CD4-positive, alpha-beta T cell treated with Interleukin-17A for 4 hours (primary cell): ENCODE measurements around the gene GJA5.
"Not testable (repeated sequence)": the region's sequence is repeated elsewhere in the genome, so short reads cannot be mapped to it uniquely, and the experiment has no call there.

ENCODE experiments used
- DNase-seq: peaks from one replicate; pipeline ENCODE4 v3.0.0-alpha.2; 2020; ENCODE audit warnings: mixed read lengths

Gene GJA5

DNA sequence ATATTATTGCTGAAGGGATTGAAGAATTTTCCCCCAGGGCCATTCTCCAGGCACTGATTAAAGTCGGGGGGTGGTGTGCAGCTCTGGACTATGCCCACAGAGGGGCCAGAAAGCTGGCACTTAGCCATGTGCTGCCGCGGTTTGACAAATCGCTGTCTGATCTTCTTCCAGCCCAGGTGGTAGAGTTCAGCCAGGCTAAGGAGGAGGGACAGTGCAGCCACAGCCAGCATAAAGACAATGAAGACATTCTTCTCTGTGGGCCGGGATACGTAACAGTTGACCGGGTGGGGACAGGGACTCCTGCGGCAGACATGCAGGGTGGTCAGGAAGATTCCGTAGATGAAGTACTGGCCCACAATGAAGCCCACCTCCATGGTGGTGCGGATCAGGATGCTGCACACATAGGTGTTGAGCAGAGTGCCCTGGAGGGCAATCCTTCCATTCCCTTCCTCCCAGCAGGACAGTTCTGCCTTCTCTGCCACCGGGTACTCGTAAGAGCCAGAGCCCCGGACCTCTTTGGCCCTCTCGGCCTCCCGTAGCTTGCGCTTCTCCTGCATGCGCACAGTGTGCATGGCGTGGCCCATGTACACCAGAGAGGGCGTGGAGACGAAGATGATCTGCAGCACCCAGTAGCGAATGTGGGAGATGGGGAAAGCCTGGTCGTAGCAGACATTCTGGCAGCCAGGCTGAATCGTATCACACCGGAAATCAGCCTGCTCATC, 1.9 kb downstream of the GJA5 start:
- no peak for DNase-seq

DNA sequence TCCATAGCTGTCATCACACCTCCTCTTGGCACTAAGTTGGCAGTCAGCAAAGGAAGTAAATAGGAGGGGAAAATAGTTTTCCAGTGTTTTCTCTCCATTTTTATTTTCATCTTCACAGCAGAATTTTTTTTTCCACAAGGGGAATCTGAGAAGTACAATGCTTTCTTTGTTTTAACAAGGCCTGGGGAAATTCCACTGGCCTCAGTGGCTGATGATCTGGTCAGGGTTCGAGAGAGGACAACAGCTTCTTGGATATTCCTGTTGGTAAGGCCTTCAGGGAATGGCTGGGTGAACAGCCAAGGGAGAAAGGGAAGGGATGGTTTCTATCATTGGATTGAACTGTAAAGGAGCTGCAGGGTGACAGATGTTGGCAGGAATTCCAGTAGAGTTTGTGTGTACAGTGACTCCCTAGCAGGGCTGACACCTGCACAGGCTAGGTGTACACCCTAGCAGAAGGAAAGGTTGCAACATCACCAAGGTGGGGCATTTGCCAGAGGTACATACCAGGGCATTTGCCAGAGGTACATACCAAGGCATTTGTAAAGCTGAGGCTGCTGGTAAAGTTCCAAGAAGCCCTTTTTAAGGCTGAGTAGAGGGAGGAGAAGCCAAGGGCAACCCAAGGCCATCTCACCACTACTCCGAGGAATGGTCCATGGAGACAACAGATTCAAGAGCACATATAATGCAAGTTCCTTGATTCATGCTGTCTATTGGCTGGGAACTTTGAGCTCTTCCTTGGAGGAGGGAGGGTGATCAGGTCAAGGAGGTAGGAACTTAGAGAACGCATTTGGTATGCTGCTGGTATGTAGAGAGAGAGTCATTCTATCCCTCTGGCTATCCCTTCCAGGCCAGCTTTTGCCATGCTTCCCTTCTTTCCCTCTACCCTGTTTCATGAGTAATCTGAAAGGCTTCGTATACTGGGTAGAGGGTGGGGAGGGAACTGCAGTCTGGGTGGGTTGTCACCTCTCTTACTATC, 3.1 kb downstream of the GJA5 start:
- no peak for DNase-seq

DNA sequence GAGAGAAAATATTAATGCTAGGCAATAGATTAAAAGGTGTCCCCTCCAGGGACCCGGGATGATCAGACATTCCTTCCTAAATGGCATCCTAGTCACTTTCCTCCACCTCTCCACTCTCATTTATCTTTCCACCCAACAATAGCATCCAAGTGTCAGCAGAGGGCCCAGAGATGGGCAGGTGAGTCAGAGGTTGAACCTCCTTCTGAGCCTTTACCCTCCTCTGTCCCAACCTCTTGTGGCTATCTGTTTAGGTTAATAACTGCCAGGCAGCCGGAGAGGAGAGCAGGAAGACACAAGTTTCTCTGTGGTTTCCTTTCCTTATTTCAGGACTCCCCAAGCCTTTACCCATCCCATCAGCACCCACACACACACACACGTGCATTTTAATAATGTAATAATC, 4.1 kb downstream of the GJA5 start:
- no peak for DNase-seq

DNA sequence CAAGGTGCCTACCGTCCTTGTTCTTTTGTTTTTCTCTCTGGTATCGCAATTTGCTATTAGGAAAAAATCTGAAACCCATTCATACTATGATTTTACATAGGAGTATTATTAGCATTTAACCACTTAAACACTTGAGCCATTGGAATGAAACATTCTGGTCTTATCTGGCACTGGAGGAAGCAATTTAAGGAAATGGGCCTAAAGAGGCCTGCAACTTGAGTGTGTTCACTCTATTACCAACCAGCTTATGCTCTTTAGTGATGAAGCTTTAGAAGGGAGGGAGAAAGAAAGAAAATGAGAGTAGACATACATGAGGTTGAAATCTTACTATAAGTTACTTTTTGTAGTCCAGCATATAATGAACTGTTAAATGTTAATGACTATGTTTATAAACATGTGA, 5.7 kb downstream of the GJA5 start:
- DNase-seq: no peak

DNA sequence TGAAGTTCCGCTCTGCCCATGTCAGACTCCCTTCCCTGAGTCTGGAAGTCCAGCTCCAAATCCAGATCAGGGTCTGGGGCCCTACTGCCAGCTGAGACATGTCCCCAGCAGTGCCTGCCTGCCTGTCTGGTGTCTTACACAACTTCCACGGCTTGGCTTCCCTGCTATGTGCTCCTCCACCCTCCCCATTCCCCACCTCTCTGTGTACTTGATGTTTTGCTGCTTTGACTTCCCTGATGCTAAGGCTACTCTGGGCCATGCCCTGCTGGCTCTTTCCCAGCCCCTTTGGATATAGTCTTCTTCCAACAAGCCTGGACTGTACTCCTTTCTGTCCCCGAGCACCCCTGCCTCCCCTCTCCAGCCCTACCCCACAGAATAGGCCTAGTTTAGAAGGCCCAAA, 7.3 kb downstream of the GJA5 start:
- no peak for DNase-seq

DNA sequence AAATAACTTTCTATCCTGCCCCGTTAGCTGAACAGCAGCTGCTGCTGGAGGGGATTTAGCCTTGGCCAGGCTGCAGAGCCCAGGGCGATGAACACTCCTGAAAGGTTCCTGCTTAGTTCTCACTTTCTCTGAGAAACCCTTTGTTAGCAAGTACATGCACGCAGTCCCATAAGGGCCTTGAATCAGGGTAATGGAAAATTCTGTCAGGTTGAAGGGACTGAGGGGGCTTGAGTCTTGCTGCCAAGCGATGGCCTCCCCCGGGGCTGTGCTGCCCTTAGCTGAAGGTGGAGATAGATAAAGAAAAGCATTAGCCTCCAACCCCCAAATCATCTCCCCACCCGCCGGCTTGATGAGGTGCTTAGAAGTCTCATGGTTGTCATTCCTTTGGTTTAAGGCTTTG, 7.9 kb downstream of the GJA5 start:
- no peak for DNase-seq

DNA sequence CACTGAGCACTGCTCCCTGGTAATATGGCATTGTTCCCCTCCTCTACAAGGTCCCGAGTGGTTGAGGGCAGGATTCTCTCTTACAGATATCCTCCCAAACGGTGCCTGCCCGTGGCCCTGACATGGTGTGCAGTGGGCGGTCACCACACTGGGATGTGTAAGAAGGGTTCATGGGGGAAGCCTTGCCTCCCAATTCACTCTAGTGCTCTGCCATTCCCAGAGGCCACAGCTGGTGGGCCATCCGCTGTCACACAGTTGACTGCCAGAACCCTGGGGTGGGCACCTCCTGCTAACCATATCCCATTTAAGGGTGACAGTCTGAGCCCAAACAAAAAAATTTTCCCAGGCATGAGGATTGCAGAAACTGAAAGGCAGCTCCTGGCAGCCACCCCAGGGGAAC, 9.1 kb downstream of the GJA5 start:
- no peak for DNase-seq

DNA sequence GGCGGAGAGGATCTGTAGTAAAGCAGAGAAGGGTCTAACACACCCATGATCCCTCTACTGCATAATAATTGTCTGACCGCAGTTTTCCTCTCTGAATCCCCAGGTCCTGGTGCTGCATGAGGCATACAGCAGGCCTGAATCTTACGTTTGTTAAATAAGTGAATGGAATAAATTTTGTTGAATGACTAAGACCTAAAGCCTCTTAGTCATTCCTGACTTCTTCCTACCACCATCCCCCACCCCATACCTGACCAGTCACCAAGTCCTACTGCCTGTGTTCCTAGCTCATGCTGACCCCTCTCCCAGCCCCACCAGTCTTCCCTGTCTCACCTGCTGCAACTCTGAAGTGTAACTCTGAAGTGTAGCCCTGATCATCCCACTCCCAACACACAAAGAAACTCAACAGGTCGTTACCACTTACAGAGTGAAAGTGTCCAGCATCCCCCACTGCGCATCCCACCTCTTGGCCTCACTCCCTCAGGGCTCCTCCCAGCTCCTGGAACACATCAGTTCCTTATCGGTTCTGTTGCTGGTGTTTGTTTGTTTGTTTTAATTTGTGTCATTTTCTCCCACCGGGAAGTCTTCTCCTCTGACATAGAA, 9.7 kb downstream of the GJA5 start:
- no peak for DNase-seq

DNA sequence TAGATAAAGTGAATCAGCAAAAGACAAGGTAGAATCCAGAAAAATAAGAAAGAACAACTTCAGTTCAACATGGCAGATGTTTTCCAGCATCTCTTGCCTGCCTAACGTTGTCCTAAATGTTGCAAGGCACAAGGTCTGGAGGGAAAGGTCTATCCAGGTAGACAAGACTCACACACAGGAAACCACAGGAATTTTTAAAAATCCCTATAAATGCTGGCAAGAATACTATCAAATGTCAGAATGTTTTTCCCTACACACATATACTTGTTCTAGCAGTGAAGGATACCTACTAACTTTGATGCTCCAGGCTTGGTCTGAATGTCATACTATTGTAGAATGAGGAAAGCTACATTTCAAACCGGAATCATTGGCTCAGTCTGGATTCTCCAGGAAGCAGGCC, 10.6 kb downstream of the GJA5 start:
- no peak for DNase-seq

DNA sequence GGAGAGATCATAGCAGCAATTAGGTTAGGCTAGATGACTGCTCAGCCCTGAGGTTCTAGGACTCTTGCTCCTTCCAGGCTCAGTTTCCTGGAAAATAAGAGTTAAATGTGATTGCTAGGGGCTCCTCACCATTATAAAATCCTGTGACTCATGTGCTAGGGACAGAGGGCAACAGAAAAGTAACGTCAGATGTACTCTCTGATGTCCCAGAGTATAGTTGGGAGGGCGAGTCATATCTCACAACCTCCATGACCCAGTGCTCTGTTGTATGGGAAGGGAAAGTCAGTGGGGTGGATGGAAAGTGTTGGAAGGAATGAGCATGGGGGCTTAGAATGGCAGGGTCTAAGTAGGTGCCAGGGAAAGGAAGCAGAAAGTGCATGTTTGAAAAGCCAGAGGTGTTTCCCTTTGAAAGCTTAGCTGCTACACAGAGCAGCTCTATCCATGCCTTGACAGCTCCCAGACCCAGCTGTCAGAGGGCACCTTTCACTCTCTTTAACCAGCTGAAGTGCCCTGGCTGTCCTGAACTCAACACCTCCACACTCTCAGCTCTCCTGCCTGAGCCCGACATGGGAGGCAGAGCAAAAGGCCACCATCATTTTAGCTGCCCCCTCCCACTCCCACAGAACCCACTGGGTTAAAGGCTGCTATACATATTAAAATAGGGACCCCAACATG, 11.6 kb downstream of the GJA5 start:
- no peak for DNase-seq

DNA sequence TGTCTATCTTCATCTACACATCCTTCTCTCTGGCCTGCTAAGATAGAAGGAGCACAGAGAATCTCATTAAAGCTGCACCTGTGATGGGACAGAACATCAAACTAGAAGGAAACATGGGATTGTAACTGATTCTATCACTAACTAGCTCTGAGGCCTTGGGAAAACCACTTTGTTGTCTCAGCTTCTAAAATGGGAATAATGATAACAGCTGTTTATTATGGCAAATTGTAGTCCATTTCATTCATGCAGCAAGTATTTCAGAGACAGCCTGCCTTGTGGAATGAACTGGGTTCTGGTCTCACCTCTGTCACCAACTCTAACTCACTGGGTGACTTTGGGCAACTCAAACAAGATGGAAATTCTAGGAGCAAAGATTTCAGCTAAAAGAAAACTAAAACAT, 12.4 kb downstream of the GJA5 start:
- DNase-seq: no peak

DNA sequence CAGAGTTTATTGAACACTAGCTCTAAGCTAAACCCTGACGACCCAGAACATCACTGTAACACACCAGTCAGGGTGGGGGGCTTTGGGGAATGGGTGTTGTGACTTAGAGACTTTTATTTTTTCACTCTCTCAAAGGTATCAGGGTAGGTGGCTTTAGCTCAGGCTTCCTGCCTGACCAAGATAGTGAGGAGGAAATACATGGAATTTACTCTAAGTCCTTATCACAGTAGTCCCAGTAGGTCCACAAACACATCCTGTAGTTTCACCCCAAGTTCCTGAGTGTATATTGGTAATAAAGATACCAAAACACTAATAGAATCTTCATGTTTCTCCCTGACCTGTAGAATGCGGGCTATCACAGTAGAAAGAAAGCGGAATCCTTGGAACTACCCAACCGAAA, 15.1 kb downstream of the GJA5 start:
- no peak for DNase-seq

DNA sequence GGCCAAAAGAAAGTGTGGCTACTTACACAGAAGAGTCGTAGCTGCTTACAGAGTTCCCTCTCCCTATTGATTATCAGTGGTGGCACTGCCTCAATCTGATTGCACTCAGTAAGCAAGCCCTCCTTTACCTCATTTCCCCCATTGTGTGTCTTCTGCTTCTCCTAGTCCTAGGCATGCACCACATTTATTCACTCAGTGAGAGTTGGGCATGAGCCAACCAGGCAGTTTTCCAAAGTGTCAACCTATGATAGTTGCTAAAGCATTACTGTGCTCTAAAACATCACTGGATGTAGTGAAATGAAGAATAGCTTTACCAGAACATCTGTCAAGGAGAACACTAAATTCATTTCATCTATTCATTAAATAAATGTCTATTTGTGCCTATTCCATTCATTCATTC, 19.3 kb downstream of the GJA5 start:
- no peak for DNase-seq

DNA sequence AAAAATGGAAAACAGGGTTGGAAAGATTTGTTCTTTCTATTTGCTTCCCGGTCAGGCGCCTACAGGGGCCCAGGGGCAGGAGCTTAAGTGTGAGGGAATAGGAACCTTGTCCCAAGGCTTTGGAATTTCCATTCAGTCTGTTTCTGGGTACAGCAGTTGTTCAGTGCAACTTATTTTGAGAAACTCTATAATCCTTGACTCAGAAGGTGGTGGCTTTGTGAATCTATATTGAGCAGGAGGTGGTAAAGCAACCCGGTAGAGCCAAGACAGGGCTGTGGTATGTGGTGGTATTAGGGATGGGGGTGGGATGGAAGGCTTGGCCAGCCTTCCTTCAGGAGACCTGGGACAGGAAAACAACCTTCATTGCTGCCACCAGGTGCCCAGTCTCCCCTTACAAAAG, 20.0 kb downstream of the GJA5 start:
- no peak for DNase-seq

DNA sequence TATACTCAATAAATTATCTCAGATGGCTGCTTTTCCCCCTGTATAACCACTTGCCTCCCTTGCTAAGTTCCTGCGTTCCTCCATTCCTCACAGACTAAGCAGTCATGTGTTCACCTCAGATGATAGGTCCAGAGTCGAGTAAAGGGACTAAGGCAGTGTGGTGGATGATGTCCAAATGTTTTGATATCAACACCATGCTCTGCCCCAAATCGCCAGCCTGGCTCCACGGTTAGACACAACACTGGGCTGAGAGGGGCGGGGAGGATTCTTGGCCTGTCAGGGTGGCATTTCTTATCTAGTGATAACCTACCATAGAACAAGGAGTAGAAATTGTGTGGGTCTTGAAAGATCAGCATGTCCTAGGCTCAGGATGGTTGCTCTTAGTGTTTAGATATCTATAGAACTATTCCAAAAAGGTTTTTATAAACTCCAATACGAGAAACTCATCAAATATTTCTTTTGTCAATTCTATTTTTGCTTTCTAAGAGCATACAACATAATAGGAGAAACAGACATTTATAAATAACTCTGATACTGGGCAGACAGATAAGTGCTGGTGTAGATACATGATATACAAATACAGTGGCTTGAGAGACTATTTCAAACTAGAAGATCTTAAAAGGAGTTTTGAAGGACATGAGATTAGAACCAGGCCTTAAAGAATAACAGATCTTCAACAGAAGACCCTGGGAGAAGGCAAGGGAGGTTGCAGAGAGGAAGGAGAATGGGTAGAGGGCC, 21.5 kb downstream of the GJA5 start:
- DNase-seq: no peak

DNA sequence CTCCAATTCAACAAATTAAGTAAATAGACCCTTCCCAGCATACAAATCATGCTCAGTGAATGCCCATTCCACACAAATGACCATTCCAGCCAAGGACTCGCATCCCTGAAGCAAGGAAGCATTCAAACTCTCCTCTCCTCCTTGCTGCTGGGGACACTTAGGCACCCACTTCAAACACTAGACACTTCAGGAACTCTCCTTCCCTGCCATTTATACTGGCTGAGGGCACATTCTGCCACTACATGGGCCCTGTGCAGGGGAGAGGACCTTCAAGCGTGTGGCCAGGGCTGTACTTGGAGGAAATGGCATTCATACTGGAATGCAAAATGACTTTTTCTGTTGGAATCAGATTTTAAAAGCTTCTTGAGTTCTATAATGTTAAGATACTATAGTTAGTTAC, 22.3 kb downstream of the GJA5 start:
- no peak for DNase-seq

DNA sequence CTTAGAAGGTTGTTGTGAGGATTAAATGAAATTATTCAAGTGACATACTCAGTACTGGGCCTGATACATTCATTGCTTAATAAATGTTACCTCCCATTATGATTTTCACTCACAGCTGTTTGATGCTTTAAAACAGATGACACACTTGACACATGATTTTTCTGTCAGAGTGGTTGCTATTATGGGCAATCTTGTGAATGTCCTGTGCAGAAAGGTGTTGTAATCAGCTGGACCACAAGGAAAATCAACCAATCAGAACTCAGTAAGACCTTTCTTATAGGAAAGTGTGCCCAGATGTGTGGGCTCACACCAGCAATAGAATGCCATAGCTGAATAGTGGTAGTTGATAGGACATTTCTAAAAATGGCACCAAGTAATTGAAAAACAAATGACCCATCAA, 23.5 kb downstream of the GJA5 start:
- DNase-seq: no peak

DNA sequence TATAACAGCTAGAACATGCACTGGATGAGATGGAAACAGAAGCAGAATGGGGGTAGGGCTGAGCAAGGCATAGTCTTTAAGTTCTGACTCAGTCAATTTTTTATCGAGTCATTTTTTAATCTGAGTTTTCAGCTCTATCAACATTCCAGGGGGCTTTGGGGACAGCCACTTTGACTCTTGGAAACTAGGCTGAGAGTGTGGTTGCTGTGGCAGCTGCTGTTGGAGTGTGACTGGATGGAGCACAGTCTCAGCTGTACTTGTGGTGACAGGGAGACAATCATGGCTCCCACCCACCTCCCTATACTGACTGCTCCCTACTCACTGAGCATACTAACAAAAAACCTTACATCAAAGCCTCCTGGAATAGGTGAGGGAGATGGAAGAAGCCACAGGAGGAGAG, 25.0 kb downstream of the GJA5 start:
- DNase-seq: no peak

DNA sequence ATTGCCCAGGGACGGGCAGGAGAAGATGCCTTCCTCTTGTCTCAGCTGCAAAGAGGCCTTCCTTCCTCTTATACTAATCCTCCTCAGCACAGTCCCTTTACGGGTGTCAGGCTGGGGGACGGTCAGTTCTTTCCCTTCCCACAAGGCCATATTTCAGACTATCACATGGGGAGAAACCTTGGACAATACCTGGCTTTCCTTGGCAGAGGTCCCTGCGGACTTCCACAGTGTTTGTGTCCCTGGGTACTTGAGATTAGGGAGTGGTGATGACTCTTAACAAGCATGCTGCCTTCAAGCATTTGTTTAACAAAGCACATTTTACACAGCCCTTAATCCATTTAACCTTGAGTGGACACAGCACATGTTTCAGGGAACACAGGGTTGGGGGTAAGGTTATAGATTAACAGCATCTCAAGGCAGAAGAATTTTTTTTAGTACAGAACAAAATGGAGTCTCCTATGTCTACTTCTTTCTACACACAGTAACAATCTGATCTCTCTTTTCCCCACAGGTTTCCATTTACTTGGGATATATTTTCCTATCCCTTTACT, 26.0 kb downstream of the GJA5 start:
- not testable (repeated sequence) for DNase-seq

DNA sequence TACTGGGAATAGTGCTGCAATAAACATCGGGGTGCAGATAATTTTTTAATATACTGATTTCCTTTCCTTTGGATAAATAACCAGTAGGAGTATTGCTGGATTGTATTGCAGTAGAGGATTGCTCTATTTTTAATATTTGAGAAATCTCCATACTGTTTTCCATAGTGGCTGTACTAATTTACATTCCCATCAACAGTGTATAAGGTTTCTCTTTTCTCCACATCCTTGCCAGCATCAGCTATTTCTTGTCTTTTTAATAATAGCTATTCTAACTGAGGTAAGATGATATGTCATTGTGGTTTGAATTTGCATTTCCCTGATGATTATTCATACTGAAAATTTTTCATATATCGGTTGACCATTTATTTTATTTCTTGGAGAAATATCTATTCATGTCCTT, 31.1 kb downstream of the GJA5 start:
- no peak for DNase-seq

DNA sequence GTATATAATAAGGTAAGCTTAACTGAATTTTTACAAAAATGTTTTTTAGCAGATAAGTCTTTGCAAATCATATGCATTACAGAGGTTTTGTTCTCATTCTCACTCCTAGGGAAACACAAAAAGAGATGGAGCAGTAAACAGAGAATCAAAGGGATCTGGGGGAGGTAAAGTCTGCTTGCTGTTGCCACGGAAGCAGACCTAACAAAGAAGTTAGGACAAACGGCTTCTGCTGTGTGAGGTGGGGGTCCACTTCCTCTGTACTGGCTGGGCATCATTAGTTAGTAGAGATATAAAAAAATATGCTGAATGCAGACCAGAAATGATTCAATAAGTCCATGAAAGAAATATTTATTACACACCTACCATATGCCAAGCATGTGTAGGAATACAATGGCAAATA, 34.2 kb downstream of the GJA5 start:
- DNase-seq: no peak

DNA sequence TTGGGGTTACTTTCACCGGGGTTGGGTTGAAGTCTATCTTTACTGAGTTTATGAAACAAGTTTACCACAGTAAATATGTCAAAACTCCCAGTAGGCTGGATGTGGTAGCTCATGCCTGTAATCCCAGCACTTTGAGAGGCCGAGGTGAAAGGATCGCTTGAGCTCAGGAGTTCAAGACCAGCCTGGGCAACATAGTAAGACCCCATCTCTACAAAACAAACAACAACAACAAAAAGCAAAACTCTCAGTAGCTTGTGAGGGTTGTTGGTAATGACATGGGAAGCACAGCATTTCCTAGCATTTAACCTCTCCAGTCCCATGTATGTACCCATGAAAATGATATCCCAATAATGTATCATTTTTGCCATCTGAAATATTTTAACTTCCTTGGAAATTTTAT, 34.7 kb downstream of the GJA5 start:
- DNase-seq: no peak
